GM21723 (cell line): ENCODE data around the gene SPATA13.
"Not testable (repeated sequence)": the region's sequence is repeated elsewhere in the genome, so short reads cannot be mapped to it uniquely, and the experiment has no call there.

Source experiments
- ATAC-seq: cut with Tn5 transposase; IDR thresholded peaks from one replicate; pipeline ENCODE4 v1.9.1; 2021; ENCODE audit warnings: mild to moderate bottlenecking, moderate library complexity; ENCODE audit not compliant: unreplicated experiment

SPATA13 gene

DNA sequence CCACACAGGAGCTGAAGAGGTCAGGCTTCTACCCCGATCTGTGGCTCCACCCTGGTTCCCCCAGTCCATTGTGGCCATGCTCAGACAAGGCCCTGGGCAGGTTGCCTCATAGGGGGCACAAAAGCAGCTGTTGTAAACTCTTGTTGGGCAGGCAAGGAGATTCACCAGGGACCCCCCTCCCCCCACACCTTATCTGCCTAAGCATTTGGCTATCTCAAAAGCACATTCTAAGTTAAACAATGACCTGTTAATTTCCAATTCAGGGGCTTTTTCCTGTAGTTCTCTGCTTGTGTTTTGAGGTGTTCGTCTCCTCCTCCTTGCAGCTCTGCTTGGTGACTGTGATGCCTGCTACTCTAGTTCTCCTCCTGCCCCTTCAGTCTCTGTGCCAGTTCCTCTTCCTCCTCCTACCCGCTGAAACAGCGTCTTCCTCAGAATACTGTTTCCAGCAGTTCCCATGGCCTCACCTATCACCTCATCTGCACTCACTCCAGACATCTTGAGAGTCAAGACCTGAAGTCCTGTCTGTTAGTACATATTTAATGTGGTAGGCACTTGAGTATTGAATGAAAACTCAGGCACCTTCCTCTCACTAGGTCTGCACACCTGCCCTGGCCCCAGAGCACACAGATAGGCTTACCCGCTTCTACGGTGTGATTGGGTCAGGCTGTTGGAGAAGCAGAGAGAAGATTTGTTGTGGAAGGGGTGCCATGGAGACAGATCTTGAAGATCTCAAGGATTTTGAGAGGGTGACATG lies 31.7 kb downstream of the SPATA13 start:
- no peak for ATAC-seq

DNA sequence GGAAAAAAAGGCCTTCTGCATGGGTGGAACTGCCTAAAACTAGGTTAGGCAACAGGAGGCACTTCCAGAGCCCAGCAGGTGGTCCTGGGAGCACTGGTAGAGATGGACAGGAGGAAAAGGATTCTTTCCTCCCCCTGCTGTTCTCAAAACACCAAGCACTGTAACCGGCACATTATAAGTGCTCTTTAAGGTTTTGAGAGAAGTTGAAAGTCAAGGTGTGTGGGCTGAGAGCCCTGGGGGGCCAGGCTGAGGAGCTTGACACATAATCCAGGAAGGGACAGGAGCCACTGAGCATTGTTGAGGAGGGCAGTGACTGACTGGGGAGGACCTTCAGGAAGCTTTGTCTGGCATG lies 32.3 kb downstream of the SPATA13 start:
- ATAC-seq = no peak

DNA sequence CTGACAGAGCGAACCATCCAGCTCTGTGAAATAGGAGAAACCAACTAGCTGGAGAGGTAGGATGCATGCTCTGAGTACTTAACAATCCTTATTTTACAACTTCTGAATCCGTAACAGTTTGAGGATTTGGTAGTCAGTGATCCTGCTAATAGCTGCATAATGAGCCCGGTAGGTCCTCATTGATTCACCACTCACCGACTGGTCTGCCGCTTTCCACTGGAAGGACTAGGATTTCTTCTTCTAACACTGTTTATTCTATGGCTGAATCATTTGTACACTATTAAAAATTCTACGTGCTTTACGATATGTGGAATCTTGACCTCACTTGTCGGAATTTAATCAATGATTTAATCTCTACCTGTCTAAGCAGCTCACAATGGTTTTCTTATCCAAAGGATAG lies 33.9 kb downstream of the SPATA13 start:
- ATAC-seq = no peak

DNA sequence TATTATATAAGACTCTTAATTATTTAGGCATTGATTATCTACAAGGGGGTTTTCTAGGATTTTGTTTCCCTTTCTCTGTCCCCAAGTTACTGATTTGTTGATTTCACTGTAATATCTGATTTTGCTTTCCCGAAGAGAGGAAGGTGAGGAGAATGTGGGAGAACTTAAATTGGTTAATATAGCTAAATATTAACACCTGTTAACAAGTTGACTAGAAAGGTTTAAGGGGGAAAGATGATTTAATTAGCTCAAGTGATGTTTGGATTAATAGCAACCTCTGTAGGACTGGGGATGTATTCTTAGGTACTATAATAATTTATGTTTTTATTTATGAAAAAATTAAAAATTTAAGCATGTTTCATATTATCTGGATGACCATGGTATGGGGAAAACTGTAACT lies 35.1 kb downstream of the SPATA13 start:
- ATAC-seq = no peak

DNA sequence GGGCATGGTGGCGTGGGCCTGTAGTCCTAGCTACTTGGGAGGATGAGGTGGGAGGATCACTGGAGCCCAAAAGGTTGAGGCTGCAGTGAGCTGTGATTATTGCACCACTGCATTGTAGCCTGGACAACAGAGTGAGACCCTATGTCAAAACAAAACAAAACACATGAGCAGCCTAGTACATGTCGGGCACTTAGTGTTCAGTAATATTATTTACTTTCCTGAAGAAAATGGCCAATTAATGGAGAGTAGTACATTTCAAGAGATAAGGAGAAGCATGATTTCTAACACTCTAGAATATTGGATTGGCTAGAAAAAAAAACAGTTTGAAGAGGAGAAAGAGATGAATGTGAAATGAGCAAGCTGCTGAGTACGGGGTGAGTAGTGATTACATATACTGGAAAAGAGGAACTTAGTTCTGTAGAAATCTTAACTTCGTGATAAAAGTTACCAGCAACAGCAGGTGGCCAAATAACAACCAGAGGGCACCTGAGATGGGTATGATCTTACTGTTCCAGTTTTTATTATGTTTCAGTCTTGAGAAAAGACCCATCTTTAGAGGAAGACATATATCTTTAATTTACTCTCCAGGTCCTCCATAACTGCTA lies 36.2 kb downstream of the SPATA13 start:
- no peak for ATAC-seq

DNA sequence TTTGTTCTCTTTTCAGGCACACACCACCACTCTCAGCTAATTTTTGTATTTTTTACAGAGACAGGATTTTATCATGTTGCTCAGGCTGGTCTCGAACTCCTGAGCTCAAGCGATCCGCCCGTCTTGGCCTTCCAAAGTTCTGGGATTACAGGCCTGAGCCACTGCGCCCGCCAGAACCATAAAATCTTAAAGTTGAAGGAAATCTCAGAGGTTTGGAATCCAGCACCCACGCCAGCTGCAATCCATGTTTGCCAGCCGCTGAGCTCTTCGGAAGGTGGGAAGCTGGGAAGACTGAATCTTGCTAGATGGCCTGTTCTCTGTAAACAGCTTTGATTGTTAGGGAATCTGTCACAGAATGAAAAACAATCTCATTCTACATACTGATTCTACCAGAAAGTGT lies 38.5 kb downstream of the SPATA13 start:
- ATAC-seq = no peak

DNA sequence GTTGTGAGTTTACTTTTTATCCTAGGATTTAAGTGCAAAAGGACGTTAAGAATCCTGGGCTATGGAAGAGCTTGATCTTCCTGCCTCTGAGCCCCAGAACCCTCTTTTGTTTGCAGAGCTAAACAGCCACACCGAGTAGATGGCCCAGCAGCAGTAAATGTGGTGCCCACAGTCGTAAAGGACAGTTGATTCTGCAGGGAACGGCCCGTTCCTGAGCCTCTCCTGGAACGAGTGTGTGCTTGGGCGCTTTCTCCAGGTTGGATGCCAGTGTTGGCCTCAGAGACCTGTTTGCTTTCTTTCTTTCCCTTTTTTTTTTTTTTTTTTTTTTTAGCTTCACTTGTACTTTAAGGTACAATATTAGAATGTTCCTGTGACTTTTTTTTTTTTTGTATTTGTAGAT lies 41.7 kb downstream of the SPATA13 start:
- ATAC-seq = no peak

DNA sequence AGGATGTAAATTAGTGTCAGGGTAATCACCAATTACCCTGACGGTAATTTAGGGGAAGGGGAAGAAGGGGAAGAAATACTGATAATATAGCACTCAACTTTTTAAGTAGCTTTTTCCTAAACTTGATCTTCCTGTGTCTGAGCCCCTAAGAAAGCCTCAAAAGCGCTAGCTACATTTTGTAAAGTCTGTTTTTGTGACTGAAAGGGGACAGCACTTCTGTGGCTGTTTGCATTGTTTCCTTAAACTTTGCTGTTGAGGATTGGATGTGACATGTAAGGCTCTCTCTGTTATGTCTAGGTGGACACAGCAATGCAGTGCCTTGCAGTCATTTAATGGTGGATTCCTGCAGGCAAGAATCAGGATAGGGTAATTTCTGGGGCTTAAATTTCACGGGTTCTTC lies 42.8 kb downstream of the SPATA13 start:
- ATAC-seq = no peak

DNA sequence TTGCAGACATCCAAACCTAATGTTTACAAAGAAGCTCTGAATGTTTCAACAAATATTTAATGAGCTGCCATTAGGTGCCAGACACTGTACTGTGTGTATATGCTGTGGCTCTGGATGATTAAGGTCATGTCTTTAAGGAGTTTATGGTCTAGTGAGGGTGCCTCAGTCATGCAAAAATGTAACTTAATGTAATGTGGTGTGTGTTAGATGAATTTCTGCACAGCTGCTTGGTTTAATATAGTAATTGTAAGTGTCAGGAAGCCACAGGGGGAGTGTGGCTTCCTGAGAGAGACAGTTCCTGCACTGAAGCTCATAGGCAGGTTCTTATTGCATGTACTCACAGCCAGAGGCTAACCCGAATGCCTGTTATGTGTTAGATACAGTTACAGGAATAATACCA lies 43.3 kb downstream of the SPATA13 start:
- no peak for ATAC-seq

DNA sequence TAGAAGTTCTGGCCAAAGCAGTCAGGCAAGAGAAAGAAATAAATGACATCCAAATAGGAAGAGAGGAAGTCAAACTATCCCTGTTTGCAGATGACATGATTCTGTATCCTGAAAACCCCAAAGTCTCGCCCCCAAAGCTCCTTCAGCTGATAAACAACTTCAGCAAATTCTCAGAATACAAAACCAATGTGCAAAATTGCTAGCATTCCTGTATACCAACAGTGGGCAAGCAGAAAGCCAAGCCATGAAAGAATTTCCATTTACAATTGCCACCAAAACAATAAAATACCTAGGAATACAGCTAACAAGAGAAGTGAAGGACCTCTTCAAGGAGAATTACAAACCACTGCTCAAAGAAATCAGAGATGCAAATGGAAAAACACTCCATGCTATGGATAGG lies 44.6 kb downstream of the SPATA13 start:
- ATAC-seq = not testable (repeated sequence)

DNA sequence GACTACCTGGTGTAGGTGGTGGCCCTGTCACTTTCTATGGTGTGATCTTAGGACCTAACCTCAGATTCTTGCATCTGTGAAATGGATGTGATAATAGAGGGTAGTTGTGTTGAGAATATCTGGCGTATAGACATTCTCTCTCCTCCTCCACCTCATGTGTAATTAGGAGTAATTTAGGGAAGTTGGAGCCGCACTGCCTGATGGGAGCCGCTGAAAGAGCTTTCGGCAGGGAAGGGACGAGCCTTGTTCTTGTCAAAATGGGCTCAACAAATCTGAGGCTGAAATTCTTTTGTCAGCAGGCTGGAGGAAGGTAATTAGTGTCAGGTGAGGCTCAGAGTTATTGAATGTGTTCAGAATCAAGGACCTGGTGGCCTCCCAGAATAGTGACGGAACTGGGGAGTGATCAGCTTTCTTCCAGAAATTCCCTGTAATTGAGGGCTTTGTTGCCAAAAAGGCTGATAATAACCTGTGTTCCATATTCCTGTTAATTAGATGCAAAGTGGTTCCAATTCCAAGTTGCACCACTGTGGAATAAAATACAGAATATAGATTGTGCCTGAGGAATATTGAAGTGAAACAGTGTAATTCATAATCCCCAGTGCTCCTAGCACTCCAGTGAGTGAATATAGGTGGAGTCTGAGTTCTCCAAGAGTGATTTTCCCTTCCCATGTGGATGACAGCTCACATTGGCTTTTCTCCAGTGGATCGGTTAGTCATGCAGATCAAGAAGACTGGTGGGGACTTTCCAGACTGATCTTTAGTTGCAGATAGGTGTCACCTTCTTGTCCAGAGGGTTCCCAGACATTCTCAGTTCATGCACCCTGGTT lies 47.5 kb downstream of the SPATA13 start:
- no peak for ATAC-seq

DNA sequence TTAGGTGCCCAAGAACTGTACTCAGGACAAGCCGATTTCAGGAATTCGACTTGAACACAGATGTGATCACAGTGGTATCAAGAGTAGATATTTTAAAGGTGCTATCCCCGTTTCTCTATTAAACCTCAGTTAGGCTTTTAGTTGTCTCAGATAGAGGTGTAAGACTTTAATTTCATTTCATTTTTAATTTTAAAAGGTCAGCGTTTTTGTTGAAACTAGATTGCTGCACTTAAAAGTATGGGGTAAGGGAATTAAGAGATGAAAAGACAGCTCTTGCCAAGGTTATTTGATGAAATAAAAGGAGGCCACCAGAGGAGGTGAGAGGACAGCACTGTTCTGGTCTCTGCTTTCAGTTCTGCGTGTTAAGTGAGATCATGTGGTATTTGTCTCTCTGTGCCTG lies 48.6 kb downstream of the SPATA13 start:
- ATAC-seq = no peak

DNA sequence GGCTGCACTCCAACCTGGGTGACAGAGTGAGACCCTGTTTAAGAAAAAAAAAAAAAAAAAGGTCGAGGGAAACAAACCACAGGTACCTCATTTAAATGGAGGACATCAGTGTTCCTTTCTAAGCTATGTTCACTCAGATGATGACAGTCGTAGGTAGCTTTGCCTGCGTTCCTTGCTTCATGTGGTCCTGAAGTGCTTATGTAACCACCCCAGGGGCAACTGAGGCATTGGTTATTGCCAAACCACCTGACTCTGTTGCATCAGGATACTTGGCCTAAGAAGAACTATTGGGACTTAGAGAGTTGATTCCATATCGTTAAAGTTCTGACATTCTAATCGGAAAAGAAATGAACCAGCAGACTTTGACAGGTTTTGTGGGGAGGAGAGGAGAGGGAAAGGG lies 51.7 kb downstream of the SPATA13 start:
- ATAC-seq = no peak

DNA sequence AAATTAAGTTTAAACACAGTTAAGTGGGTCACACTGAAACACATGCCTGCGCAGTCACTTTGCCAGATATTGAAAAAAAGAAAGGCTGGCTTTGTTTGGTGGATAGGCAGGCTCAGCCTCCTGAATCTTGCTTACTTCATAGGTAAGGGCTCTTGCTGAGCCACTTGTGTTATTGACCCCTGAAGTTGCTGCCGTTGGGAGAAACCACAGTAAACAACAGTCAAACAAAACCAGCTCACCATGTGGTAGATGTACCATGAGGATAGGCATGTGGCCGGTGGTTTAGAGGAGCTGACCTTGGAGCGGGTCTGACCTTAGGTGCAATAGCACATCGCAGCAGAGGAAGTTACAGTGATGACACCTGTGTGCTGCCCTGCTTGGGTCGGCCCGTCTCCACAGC lies 52.2 kb downstream of the SPATA13 start:
- no peak for ATAC-seq

DNA sequence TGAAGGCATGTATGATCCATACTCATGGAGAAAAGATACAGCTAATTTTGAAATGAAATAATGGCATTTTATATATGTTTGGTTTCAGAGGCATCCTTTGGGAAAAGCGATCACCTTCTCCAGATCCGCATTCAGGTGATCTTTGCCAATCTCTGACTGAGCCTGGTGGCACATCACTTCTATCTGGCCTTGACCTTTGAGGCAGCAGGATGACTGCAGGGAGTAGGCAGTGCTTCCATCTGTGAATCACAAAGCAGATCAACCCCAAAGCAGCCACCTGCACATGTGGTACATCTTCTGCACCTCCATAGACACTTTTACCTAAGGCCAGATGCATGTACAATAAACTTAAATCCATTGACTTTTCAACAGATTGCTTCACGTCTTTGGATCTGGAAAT lies 53.4 kb downstream of the SPATA13 start:
- no peak for ATAC-seq

DNA sequence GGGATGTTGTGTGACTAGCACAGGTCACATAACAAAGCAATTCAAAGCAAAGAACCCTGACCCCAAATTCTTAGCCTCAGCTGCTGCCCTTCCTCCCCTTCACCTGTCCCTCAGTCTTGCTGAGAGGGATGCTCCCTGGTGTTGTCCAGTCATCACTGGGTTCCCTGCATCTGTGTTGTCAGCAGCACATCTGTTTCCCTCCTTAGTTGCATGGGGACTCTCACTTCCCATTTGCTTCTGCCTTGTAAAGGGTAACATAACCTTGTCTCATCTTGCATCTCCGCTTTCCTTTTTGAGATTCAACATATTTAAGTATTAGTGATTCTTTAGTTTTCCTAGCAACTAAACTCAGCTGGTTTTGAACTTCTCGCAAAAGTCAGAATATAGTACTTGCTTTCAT lies 54.0 kb downstream of the SPATA13 start:
- ATAC-seq = no peak

DNA sequence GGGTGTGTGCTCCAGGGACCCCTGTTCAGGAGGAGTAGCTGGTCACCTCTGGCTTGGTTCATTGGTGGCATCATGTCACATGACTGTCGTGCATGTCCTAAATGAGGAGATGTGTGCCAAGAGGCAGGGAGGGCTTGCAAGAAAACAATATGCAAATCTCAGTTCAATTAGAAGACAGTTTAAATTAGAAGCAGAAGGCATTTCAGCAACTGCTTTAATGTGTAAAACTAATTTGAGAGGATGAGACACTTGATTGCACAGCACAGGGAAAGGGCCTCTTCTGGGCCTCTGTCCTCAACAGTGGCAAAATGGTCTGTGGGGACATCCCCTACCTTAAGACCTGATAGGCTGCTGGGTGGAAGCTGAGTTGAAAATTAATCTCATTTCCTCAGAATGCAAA lies 54.6 kb downstream of the SPATA13 start:
- no peak for ATAC-seq

DNA sequence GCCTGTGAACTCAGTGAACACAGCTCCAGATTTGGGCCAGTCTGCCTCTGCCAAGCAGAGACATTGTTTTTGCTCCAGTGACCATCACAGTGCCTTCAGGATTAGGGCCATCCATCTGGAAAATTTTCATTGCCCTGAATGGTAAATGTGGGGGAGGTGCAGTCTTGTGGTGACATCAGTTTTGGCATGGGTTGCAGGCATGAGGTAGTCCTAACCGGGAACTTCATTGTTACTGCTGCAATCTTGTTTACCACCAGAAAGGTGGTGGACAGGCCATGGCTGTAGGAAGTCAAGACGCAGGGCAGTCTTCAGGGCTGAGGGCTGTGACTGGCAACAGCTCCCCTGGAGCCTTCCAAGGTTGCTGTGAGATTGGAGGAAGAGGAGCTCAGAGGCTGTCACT lies 55.2 kb downstream of the SPATA13 start:
- no peak for ATAC-seq

DNA sequence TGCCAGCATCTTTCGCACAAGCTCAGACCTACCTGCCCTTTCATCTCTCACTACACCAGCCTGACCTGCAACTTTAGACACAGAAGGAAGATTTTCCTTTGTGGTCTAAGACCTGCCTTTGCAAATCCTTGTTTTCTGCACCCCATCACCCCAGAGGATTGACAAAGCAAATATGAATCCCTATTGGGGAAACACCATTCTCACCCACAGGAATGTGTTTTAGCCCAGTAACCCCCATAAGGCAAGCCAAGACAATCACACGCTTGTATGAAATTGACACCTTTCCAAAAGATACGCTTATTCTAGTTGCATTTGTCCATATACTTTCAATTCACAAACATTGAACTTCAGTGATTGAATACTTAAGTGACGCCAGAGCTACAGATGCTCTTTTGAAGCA lies 55.7 kb downstream of the SPATA13 start:
- no peak for ATAC-seq

DNA sequence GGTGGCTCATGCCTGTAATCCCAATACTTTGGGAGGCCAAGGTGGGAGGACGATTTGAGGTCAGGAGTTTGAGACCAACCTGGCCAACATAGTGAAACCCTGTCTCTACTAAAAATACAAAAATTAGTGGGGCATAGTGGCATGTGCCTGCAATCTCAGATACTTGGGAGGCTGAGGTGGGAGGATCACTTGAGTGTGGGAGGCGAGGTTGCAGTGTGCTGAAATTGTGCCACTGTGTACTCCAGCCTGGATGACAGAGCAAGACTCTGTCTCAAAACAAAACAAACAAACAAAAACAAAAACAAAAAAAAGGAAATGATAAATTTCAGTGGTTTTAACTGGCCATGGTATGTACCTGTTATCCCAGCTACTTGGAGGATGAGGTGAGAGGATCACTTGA lies 56.3 kb downstream of the SPATA13 start:
- peak; percentile 48 for ATAC-seq

DNA sequence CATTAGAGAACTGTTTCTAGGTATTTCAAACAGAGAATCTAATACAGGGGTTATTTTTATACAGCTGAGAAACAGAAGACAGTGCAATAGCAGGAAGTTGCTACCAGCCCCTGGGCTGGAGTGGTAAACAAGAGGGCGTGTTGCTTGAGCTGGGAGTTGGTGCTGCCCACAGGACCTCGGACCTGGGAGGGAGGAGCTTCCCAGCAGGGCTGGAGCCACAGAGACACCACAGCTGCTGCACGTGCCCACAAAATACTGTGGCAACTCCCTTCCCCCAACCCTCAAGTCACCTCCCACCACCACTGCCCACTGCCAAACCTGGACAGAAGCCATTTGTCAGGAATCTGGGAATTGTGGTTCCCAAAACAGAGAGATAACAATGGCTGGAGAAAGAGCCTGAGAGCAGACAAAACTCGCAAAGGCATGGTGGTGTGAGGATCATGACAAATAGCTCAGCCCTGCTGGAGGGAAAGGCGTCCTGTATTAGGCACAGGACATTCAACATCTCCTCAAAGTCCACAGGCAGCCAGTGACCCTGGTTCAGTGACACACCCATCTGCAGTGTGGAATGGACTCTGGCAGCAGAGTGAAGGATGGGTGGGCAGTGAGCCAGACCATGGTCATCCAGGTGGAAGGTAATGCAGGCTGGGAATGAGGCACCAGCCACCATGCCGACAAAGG lies 57.2 kb downstream of the SPATA13 start:
- ATAC-seq = peak; percentile 59

DNA sequence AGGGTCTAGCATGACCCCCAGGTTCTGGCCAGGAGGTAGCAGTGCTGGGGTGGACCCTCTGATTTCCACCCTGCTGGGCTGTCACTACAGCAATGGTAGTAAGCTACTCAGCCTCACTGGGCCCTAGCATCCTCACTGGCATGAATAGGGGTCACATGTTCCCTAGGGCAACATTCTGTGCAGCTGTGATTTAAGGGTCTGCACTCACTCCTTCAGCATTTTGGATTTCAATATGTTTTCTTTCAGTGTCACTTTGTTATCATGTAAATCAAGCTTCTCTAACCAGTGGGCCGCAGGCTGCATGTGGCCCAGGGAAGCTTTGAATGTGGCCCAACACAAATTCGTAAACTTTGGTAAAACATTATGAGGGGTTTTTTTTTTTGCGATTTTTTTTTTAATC lies 57.8 kb downstream of the SPATA13 start:
- no peak for ATAC-seq
